ENCODE measurements around the gene SNX5.

DNA sequence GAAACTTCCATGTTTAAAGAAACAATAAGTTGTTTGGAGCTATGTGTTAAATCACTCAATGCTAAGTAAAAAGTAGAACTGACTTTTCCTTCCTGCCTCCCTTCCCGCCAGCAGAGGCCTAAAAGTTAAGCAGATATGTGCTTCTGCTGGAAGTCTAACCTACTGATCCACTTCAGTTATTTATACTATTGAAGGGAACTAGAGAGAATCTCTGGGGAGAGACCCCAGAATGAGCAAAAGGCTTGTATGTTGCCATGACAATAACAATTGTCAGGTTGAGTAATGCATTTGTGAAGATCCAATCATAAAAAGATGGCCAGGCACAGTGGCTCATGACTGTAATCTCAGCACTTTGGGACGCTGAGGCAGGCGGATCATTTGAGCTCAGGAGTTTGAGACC is 25.0 kb upstream of the SNX5 start:
- TF ChIP-seq, protein P1, sequence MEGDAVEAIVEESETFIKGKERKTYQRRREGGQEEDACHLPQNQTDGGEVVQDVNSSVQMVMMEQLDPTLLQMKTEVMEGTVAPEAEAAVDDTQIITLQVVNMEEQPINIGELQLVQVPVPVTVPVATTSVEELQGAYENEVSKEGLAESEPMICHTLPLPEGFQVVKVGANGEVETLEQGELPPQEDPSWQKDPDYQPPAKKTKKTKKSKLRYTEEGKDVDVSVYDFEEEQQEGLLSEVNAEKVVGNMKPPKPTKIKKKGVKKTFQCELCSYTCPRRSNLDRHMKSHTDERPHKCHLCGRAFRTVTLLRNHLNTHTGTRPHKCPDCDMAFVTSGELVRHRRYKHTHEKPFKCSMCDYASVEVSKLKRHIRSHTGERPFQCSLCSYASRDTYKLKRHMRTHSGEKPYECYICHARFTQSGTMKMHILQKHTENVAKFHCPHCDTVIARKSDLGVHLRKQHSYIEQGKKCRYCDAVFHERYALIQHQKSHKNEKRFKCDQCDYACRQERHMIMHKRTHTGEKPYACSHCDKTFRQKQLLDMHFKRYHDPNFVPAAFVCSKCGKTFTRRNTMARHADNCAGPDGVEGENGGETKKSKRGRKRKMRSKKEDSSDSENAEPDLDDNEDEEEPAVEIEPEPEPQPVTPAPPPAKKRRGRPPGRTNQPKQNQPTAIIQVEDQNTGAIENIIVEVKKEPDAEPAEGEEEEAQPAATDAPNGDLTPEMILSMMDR (conservative IDR thresholded peaks at IDR 0.05; ENCODE audit: low read length), result no peak
- no peak for TF ChIP-seq EZH2phosphoT487 (IDR thresholded peaks at IDR 0.05; ENCODE audit: borderline replicate concordance, low read depth, low read length)

Data from OCI-LY7 (cell line).